Naive thymus-derived CD4-positive, alpha-beta T cell (primary cell): ENCODE results near the gene NABP1. TPM values are rescaled to one million over a fixed set of nuclear protein-coding genes. Genes with fewer than 3 reads are reported as not detected.
A peak's percentile ranks its signal among the peaks of the same experiment; 100 is the strongest.

ENCODE experiments used
- ATAC-seq: fragments of 150-1000 bp; cut with Tn5 transposase; 2 replicates; pipeline ENCODE4 v1.10.0; 2021; ENCODE audit warnings: mild to moderate bottlenecking, moderate library complexity
- CTCF ChIA-PET: fragments of 350-600 bp; sonication (Branson Sonifier 250); formaldehyde crosslinking; loops from one replicate; lab custom pipeline; 2021; ENCODE audit warnings: antibody characterized with exemption; lab: Charles Lee
- POLR2A ChIA-PET: fragments of 350-600 bp; sonication (Branson Sonifier 250); formaldehyde crosslinking; loops from one replicate; lab custom pipeline; 2021; ENCODE audit warnings: antibody characterized with exemption, inconsistent platforms; lab: Charles Lee
- DNase-seq, 9 donors: peaks; one replicate each; pipeline versions ENCODE4 v3.0.0 to v3.0.0-alpha.2; 2020 to 2022; ENCODE audit warnings: mixed read lengths in 1 of 9
- H3K27ac ChIP-seq: one replicate; pipeline ENCODE4 v1.7.0; 2013; ENCODE audit warnings: mild to moderate bottlenecking, low read depth, low read length, moderate library complexity
- H3K27me3 ChIP-seq, 2 donors: one replicate each; pipeline ENCODE4 v1.7.0; 2013; ENCODE audit warnings: low read length in 2 of 2, mild to moderate bottlenecking in 2 of 2, moderate library complexity in 2 of 2; ENCODE audit not compliant: control insufficient read depth in 2 of 2, insufficient read depth in 2 of 2
- H3K36me3 ChIP-seq, 3 experiments: 1 replicate in 2 of 3; 2 replicates in 1 of 3; pipeline ENCODE4 v1.7.0; 2013; ENCODE audit warnings: low read length in 3 of 3, mild to moderate bottlenecking in 3 of 3, moderate library complexity in 1 of 3; ENCODE audit not compliant: insufficient read depth in 3 of 3, control insufficient read depth in 2 of 3
- H3K4me1 ChIP-seq, 2 donors: one replicate each; pipeline ENCODE4 v1.7.0; 2013; ENCODE audit warnings: low read length in 2 of 2, mild to moderate bottlenecking in 2 of 2, moderate library complexity in 1 of 2; ENCODE audit not compliant: control insufficient read depth in 2 of 2, insufficient read depth in 2 of 2
- H3K4me3 ChIP-seq: 2 replicates; pipeline ENCODE4 v1.7.0; 2013; ENCODE audit warnings: mild to moderate bottlenecking, low read length
- H3K9me3 ChIP-seq, 3 experiments: 1 replicate in 2 of 3; 2 replicates in 1 of 3; pipeline ENCODE4 v1.7.0; 2013; ENCODE audit warnings: low read length in 3 of 3; ENCODE audit not compliant: control insufficient read depth in 2 of 3
- H3K27ac Mint-ChIP-seq, 9 donors: one replicate each; pipeline ENCODE4 v1.8.0; 2020 to 2022; ENCODE audit warnings: mixed read lengths in 9 of 9, mild to moderate bottlenecking in 8 of 9, moderate library complexity in 5 of 9, inconsistent platforms in 2 of 9
- H3K27me3 Mint-ChIP-seq, 5 donors: one replicate each; pipeline ENCODE4 v1.8.0; 2021 to 2022; ENCODE audit warnings: mixed read lengths in 5 of 5, mild to moderate bottlenecking in 1 of 5
- H3K36me3 Mint-ChIP-seq, 5 donors: one replicate each; pipeline ENCODE4 v1.8.0; 2020 to 2022; ENCODE audit warnings: mixed read lengths in 5 of 5, mild to moderate bottlenecking in 3 of 5, inconsistent platforms in 1 of 5
- H3K4me1 Mint-ChIP-seq, 7 donors: one replicate each; pipeline ENCODE4 v1.8.0; 2020 to 2022; ENCODE audit warnings: mixed read lengths in 7 of 7, mild to moderate bottlenecking in 3 of 7, inconsistent platforms in 1 of 7
- H3K4me3 Mint-ChIP-seq, 10 donors: one replicate each; pipeline ENCODE4 v1.8.0; 2020 to 2022; ENCODE audit warnings: mild to moderate bottlenecking in 10 of 10, mixed read lengths in 10 of 10, moderate library complexity in 6 of 10, inconsistent platforms in 2 of 10
- H3K9me3 Mint-ChIP-seq, 11 donors: one replicate each; pipeline ENCODE4 v1.8.0; 2020 to 2022; ENCODE audit warnings: mixed read lengths in 11 of 11, mild to moderate bottlenecking in 4 of 11, inconsistent platforms in 1 of 11, moderate library complexity in 1 of 11
- intact Hi-C, 2 donors: fragments of 100-400 bp; cut with micrococcal nuclease; formaldehyde crosslinking; loops; one replicate each; pipeline ENCODE4 v1.15.1; 2023
- polyA plus RNA-seq, 2 donors: library from polyadenylated mRNA; unstranded; fragments of 300-500 nt; fragmentation: Illumina TruSeq; gene quantifications; one replicate each; pipeline ENCODE4 v1.2.3, GENCODE V29; 2021
- total RNA-seq, 6 experiments: library from RNA in 5 of 6; stranded (reverse) in 5 of 6; gene quantifications; 1 replicate in 5 of 6; 2 replicates in 1 of 6; pipeline ENCODE4 v1.2.3 and lab custom pipeline; 2021 to 2026

NABP1 gene
- total and polyA plus RNA-seq, 7 experiments from 2014 or later, result 4.2 to 79.5 (median 48.6) TPM

GRCh38 chr2:191634791-191635190, 43.1 kb upstream of the NABP1 start:
- no peaks in the 10 kb centered on the region for H3K27me3 Mint-ChIP-seq
- ATAC-seq (no peak), DNase-seq (no peak)
- ChIA-PET POLR2A (interaction anchor here (1.8 to 5.4 kb wide), 2 partner anchors 18 to 42 kb away, joined by 4 to 42 read pairs; partner anchors contain the start of gene NABP1), CTCF (interaction anchor here (0.6 kb wide), 1 partner anchor 11 kb away, joined by 3 read pairs; no protein-coding TSS in a partner anchor)
- H3K4me3 Mint-ChIP-seq, result no peak overlapping the region
- H3K9me3 Mint-ChIP-seq, result no peaks in the 10 kb centered on the region
- H3K36me3 ChIP-seq, result no peaks in the 10 kb centered on the region
- H3K27ac Mint-ChIP-seq, result peak overlapping the region in 1 of 9 donors; percentile 38
- H3K4me1 ChIP-seq, result peaks cover 22 to 26% of the 10 kb centered on the region in 2 donors
- no peak overlapping the region for H3K27ac ChIP-seq
- H3K36me3 Mint-ChIP-seq, result peaks cover 0 to 3% (median 0%) of the 10 kb centered on the region in 5 donors
- no peak overlapping the region for H3K4me3 ChIP-seq
- peaks cover 38 to 59% (median 42%) of the 10 kb centered on the region in 7 donors for H3K4me1 Mint-ChIP-seq
- H3K9me3 ChIP-seq, result no peaks in the 10 kb centered on the region
- H3K27me3 ChIP-seq, result no peaks in the 10 kb centered on the region
- intact Hi-C loops, result loop anchor here (1.0 to 5.0 kb wide), 2 partner anchors 13 to 432 kb away; no protein-coding TSS in a partner anchor

- peaks cover 0 to 3% (median 0%) of the 10 kb centered on the region in 5 donors for H3K36me3 Mint-ChIP-seq
- H3K9me3 Mint-ChIP-seq, result no peaks in the 10 kb centered on the region
- intact Hi-C loops, result loop anchor here in 1 of 2 donors (5.0 kb wide), 1 partner anchor 433 kb away; no protein-coding TSS in a partner anchor
- Histone ChIP-seq H3K9me3 (no peaks in the 10 kb centered on the region), H3K27me3 (no peaks in the 10 kb centered on the region), H3K27ac (no peak overlapping the region), H3K4me1 (peaks cover 25 to 26% of the 10 kb centered on the region in 2 donors), H3K36me3 (no peaks in the 10 kb centered on the region), H3K4me3 (no peak overlapping the region)
- CTCF ChIA-PET, result interaction anchor here (0.7 kb wide), 2 partner anchors 56 to 64 kb away, joined by 3 read pairs; no protein-coding TSS in a partner anchor
- DNase-seq (no peak), ATAC-seq (no peak)
- H3K27me3 Mint-ChIP-seq, result no peaks in the 10 kb centered on the region
- peak overlapping the region in 2 of 10 donors; percentile 12 to 64 for H3K4me3 Mint-ChIP-seq
- H3K4me1 Mint-ChIP-seq, result peaks cover 35 to 59% (median 42%) of the 10 kb centered on the region in 7 donors
- peak overlapping the region in 4 of 9 donors; percentile 34 to 58 (median 46) for H3K27ac Mint-ChIP-seq
- POLR2A ChIA-PET, result interaction anchor here (0.7 to 5.4 kb wide), 4 partner anchors 17 to 45 kb away, joined by 3 to 42 read pairs (median 4); partner anchors contain the start of gene NABP1
Measured at GRCh38 chr2:191635333-191636234, 42.4 kb upstream of the NABP1 start.

GRCh38 chr2:191636235-191636543, 41.7 kb upstream of the NABP1 start:
- Histone ChIP-seq H3K36me3 (no peaks in the 10 kb centered on the region), H3K27ac (no peak overlapping the region), H3K4me3 (no peak overlapping the region), H3K9me3 (no peaks in the 10 kb centered on the region), H3K27me3 (no peaks in the 10 kb centered on the region), H3K4me1 (peaks cover 25 to 26% of the 10 kb centered on the region in 2 donors)
- POLR2A ChIA-PET, result interaction anchor here (0.7 to 5.4 kb wide), 5 partner anchors 15 to 44 kb away, joined by 3 to 42 read pairs (median 4); partner anchors contain the start of gene NABP1
- Mint-ChIP-seq H3K27me3 (no peaks in the 10 kb centered on the region), H3K4me3 (peak overlapping the region in 3 of 10 donors; percentile 12 to 21 (median 13)), H3K9me3 (peaks cover 0 to 2% (median 0%) of the 10 kb centered on the region in 11 donors), H3K27ac (peak overlapping the region in 4 of 9 donors; percentile 4 to 58 (median 46)), H3K4me1 (peaks cover 38 to 57% (median 45%) of the 10 kb centered on the region in 7 donors), H3K36me3 (peaks cover 0 to 9% (median 0%) of the 10 kb centered on the region in 5 donors)
- no peak for ATAC-seq
- CTCF ChIA-PET, result interaction anchor here (0.7 to 1.3 kb wide), 3 partner anchors 40 to 64 kb away, joined by 3 to 5 read pairs (median 3); no protein-coding TSS in a partner anchor
- DNase-seq, result no peak
- intact Hi-C loops, result loop anchor here in 1 of 2 donors (5.0 kb wide), 1 partner anchor 434 kb away; no protein-coding TSS in a partner anchor

GRCh38 chr2:191636586-191636985, 41.4 kb upstream of the NABP1 start:
- no peak overlapping the region for H3K27ac ChIP-seq
- intact Hi-C loops, result loop anchor here in 1 of 2 donors (5.0 kb wide), 1 partner anchor 434 kb away; no protein-coding TSS in a partner anchor
- CTCF ChIA-PET, result interaction anchor here (1.3 to 1.7 kb wide), 3 partner anchors 10 to 39 kb away, joined by 4 to 5 read pairs (median 4); no protein-coding TSS in a partner anchor

GRCh38 chr2:191637182-191638078, 40.5 kb upstream of the NABP1 start:
- Histone ChIP-seq H3K9me3 (no peaks in the 10 kb centered on the region), H3K4me3 (no peak overlapping the region), H3K4me1 (peaks cover 25 to 26% of the 10 kb centered on the region in 2 donors), H3K27ac (peak overlapping the region; percentile 43), H3K27me3 (no peaks in the 10 kb centered on the region), H3K36me3 (no peaks in the 10 kb centered on the region)
- ChIA-PET POLR2A (interaction anchor here (0.6 to 5.4 kb wide), 11 partner anchors 11 to 756 kb away, joined by 3 to 42 read pairs (median 4); partner anchors contain the start of genes GLS and NABP1), CTCF (interaction anchor here (0.5 to 1.7 kb wide), 7 partner anchors 11 to 233 kb away, joined by 3 to 5 read pairs (median 4); no protein-coding TSS in a partner anchor)
- Mint-ChIP-seq H3K36me3 (peaks cover 0 to 15% (median 0%) of the 10 kb centered on the region in 5 donors), H3K4me1 (peaks cover 38 to 60% (median 45%) of the 10 kb centered on the region in 7 donors), H3K9me3 (peaks cover 0 to 2% (median 0%) of the 10 kb centered on the region in 11 donors), H3K4me3 (peak overlapping the region; percentile 29 to 78 (median 68)), H3K27ac (peak overlapping the region; percentile 44 to 96 (median 80)), H3K27me3 (peaks cover 0 to 5% (median 0%) of the 10 kb centered on the region in 5 donors)
- peak in 7 of 9 donors; percentile 17 to 39 (median 31) for DNase-seq
- ATAC-seq, result peak; percentile 94
- intact Hi-C loops, result loop anchor here (1.0 to 5.0 kb wide), 6 partner anchors 12 to 435 kb away; no protein-coding TSS in a partner anchor

More at GRCh38 chr2:191636586-191636985, 41.4 kb upstream of the NABP1 start:
- H3K4me1 ChIP-seq, result peaks cover 25 to 26% of the 10 kb centered on the region in 2 donors
- no peaks in the 10 kb centered on the region for H3K9me3 ChIP-seq
- Mint-ChIP-seq H3K36me3 (peaks cover 0 to 10% (median 0%) of the 10 kb centered on the region in 5 donors), H3K27me3 (peaks cover 0 to under 1% (median 0%) of the 10 kb centered on the region in 5 donors), H3K4me3 (peak overlapping the region in 4 of 10 donors; percentile 1 to 78 (median 72)), H3K4me1 (peaks cover 38 to 55% (median 45%) of the 10 kb centered on the region in 7 donors), H3K9me3 (peaks cover 0 to 2% (median 0%) of the 10 kb centered on the region in 11 donors), H3K27ac (peak overlapping the region in 6 of 9 donors; percentile 2 to 96 (median 74))
- H3K27me3 ChIP-seq, result no peaks in the 10 kb centered on the region
- ATAC-seq, result no peak
- no peak for DNase-seq
- POLR2A ChIA-PET, result interaction anchor here (0.6 to 5.4 kb wide), 8 partner anchors 10 to 51 kb away, joined by 3 to 42 read pairs (median 3); partner anchors contain the start of gene NABP1
- no peak overlapping the region for H3K4me3 ChIP-seq
- no peaks in the 10 kb centered on the region for H3K36me3 ChIP-seq
